Measurements from ENCODE around the gene AIG1. TPM values are rescaled to one million over a fixed set of nuclear protein-coding genes. Genes with fewer than 3 reads are reported as not detected.

Gene AIG1
- total RNA-seq, 2 experiments from 2014 or later, result 7.4 to 8.4 TPM

GRCh38 chr6:143174951-143175350 is 114.3 kb downstream of the AIG1 start:
- Histone ChIP-seq H3K4me1 (ENCODE audit: insufficient read depth, low read length) (no peaks in the 10 kb centered on the region), H3K4me3 (ENCODE audit: low read length) (no peak overlapping the region), H3K9me3 (ENCODE audit: control insufficient read depth in 1 of 2, insufficient read depth in 1 of 2, low read length in 2 of 2) (peaks cover 0 to 19% of the 10 kb centered on the region in 2 experiments), H3K27me3 (ENCODE audit: control insufficient read depth in 1 of 2, insufficient read depth in 2 of 2, low read length in 2 of 2) (no peaks in the 10 kb centered on the region), H3K27ac (ENCODE audit: low read depth in 1 of 2, low read length in 2 of 2) (no peak overlapping the region), H3K36me3 (ENCODE audit: insufficient read depth, low read length) (no peaks in the 10 kb centered on the region)
- DNase-seq, result no peak
- no peak overlapping the region for H3K4me3 Mint-ChIP-seq
- intact Hi-C loops (cut with DNase I, micrococcal nuclease), result no loop called here
- no peak for TF ChIP-seq CTCF (IDR thresholded peaks at IDR 0.05)
- peaks cover 9% of the 10 kb centered on the region for H3K9me3 Mint-ChIP-seq
- no peak overlapping the region for H3K27ac Mint-ChIP-seq
- ChIA-PET POLR2A (no interaction called here), CTCF (no interaction called here)
- H3K36me3 Mint-ChIP-seq (ENCODE audit: low read depth), result peaks cover 94% of the 10 kb centered on the region
- H3K27me3 Mint-ChIP-seq, result no peaks in the 10 kb centered on the region
- ATAC-seq (ENCODE audit: poor library complexity), result no peak
- H3K4me1 Mint-ChIP-seq (ENCODE audit: low read depth), result no peaks in the 10 kb centered on the region

- no peak overlapping the region for H3K4me3 Mint-ChIP-seq
- Histone ChIP-seq H3K36me3 (ENCODE audit: insufficient read depth, low read length) (no peaks in the 10 kb centered on the region), H3K27me3 (ENCODE audit: control insufficient read depth in 1 of 2, insufficient read depth in 2 of 2, low read length in 2 of 2) (no peaks in the 10 kb centered on the region), H3K4me3 (ENCODE audit: low read length) (no peak overlapping the region), H3K4me1 (ENCODE audit: insufficient read depth, low read length) (no peaks in the 10 kb centered on the region), H3K27ac (ENCODE audit: low read depth in 1 of 2, low read length in 2 of 2) (no peak overlapping the region), H3K9me3 (ENCODE audit: control insufficient read depth in 1 of 2, insufficient read depth in 1 of 2, low read length in 2 of 2) (peaks cover 0 to 19% of the 10 kb centered on the region in 2 experiments)
- TF ChIP-seq CTCF (IDR thresholded peaks at IDR 0.05), result no peak
- CTCF ChIA-PET, result no interaction called here
- no peaks in the 10 kb centered on the region for H3K4me1 Mint-ChIP-seq (ENCODE audit: low read depth)
- no peak overlapping the region for H3K27ac Mint-ChIP-seq
- H3K27me3 Mint-ChIP-seq, result no peaks in the 10 kb centered on the region
- POLR2A ChIA-PET, result no interaction called here
- no peak for DNase-seq
- H3K9me3 Mint-ChIP-seq, result peaks cover 9% of the 10 kb centered on the region
- H3K36me3 Mint-ChIP-seq (ENCODE audit: low read depth), result peaks cover 82% of the 10 kb centered on the region
- ATAC-seq (ENCODE audit: poor library complexity), result no peak
- intact Hi-C loops (cut with DNase I, micrococcal nuclease), result no loop called here
These were observed 115.7 kb downstream of the AIG1 start for GRCh38 chr6:143176090-143177021.

DNA sequence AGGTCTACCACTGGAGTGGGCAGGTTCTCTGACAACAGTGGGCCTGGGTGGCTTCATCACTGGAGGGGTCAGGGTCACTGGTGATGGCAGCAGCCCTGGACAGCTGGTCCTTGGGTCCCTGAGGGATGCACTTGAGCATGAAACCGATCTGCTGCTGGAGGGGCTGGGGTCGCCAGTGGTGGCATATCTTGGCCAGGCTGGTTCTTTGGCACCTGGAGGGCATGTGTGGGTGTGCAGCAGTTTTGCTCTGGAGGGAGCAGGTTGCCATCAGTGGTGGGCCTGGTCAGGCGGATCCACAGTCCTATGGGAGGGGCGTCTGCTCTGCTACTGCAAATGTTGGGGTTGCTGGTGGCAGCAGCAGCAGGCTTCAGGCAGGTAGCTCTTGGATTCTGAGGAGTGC is 117.0 kb downstream of the AIG1 start:
- no peaks in the 10 kb centered on the region for H3K4me1 ChIP-seq (ENCODE audit: insufficient read depth, low read length)
- H3K27ac Mint-ChIP-seq, result no peak overlapping the region

More for the DNA sequence above, 117.0 kb downstream of the AIG1 start:
- ChIA-PET POLR2A (no interaction called here), CTCF (no interaction called here)
- peaks cover 0 to 19% of the 10 kb centered on the region in 2 experiments for H3K9me3 ChIP-seq (ENCODE audit: control insufficient read depth in 1 of 2, insufficient read depth in 1 of 2, low read length in 2 of 2)
- Mint-ChIP-seq H3K4me3 (no peak overlapping the region), H3K36me3 (ENCODE audit: low read depth) (peaks cover 78% of the 10 kb centered on the region), H3K9me3 (peaks cover 9% of the 10 kb centered on the region), H3K27me3 (no peaks in the 10 kb centered on the region), H3K4me1 (ENCODE audit: low read depth) (no peaks in the 10 kb centered on the region)
- H3K27ac ChIP-seq (ENCODE audit: low read depth in 1 of 2, low read length in 2 of 2), result no peak overlapping the region
- ATAC-seq (ENCODE audit: poor library complexity) (no peak), DNase-seq (no peak)
- no peaks in the 10 kb centered on the region for H3K36me3 ChIP-seq (ENCODE audit: insufficient read depth, low read length)
- intact Hi-C loops (cut with DNase I, micrococcal nuclease), result no loop called here
- no peak overlapping the region for H3K4me3 ChIP-seq (ENCODE audit: low read length)
- TF ChIP-seq CTCF (IDR thresholded peaks at IDR 0.05), result no peak
- H3K27me3 ChIP-seq (ENCODE audit: control insufficient read depth in 1 of 2, insufficient read depth in 2 of 2, low read length in 2 of 2), result no peaks in the 10 kb centered on the region
